ENCODE data around the gene FBXL7.

DNA sequence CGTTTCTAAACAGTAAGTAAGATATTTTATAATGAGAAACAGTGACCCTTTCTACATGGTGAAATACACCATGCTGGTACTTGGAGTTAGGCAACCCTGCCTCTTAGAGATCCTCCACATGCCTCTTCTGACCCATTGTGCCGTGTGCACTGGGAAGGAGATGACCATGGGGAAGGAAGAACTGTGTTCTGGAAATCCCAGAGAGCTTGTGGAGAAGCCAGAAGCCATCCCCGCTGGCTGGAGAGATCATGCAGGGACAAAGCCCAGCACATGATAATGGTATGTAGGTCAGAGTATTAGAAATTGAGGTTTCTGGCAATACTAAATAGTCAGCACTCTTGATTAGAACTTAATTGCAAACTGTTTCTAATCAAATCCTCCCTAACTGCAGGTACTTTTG, 307.3 kb downstream of the FBXL7 start:
- TF ChIP-seq, protein P1, sequence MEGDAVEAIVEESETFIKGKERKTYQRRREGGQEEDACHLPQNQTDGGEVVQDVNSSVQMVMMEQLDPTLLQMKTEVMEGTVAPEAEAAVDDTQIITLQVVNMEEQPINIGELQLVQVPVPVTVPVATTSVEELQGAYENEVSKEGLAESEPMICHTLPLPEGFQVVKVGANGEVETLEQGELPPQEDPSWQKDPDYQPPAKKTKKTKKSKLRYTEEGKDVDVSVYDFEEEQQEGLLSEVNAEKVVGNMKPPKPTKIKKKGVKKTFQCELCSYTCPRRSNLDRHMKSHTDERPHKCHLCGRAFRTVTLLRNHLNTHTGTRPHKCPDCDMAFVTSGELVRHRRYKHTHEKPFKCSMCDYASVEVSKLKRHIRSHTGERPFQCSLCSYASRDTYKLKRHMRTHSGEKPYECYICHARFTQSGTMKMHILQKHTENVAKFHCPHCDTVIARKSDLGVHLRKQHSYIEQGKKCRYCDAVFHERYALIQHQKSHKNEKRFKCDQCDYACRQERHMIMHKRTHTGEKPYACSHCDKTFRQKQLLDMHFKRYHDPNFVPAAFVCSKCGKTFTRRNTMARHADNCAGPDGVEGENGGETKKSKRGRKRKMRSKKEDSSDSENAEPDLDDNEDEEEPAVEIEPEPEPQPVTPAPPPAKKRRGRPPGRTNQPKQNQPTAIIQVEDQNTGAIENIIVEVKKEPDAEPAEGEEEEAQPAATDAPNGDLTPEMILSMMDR (optimal IDR thresholded peaks at IDR 0.05 in 1 of 3, IDR thresholded peaks at IDR 0.05 in 1 of 3, conservative IDR thresholded peaks at IDR 0.05 in 1 of 3; ENCODE audit: extremely low read depth in 1 of 3, insufficient read depth in 2 of 3, low read length in 3 of 3) = no peak
- TF ChIP-seq EZH2 (IDR thresholded peaks at IDR 0.05; ENCODE audit: low read length) = no peak
